ENCODE data around the gene POLD2. TPM values are rescaled to one million over a fixed set of nuclear protein-coding genes. Genes with fewer than 3 reads are reported as not detected.

POLD2 gene
- total RNA-seq, 1 donor from 2014 or later, result 215 TPM

- peaks cover 11% of the 10 kb centered on the region for H3K4me1 Mint-ChIP-seq (ENCODE audit: low read depth)
- peak within 1 kb of the TSS; percentile 79 for H3K4me3 Mint-ChIP-seq (ENCODE audit: low read depth)
- H3K36me3 Mint-ChIP-seq (ENCODE audit: low read depth), result peaks cover 3% of the 10 kb centered on the region
- H3K27me3 Mint-ChIP-seq (ENCODE audit: low read depth), result peaks cover 5% of the 10 kb centered on the region
- peak within 1 kb of the TSS; percentile 38 for H3K27ac Mint-ChIP-seq
- intact Hi-C loops (cut with micrococcal nuclease), result no loop called here
- no peak for DNase-seq (ENCODE audit: low spot score)
- H3K9me3 Mint-ChIP-seq, result no peaks in the 10 kb centered on the region
Observed at GRCh38 chr7:44103923-44104859, 19.2 kb downstream of the POLD2 start, which contains the start of gene AEBP1. AEBP1 (plus strand) TSS chr7:44104345; CDS start chr7:44104666, 321 bp downstream.

GRCh38 chr7:44103566-44103922, 19.8 kb downstream of the POLD2 start:
- Mint-ChIP-seq H3K36me3 (ENCODE audit: low read depth) (peaks cover 3% of the 10 kb centered on the region), H3K27ac (peak overlapping the region; percentile 38), H3K4me3 (ENCODE audit: low read depth) (peak overlapping the region; percentile 75), H3K4me1 (ENCODE audit: low read depth) (peaks cover 11% of the 10 kb centered on the region), H3K27me3 (ENCODE audit: low read depth) (peaks cover 5% of the 10 kb centered on the region), H3K9me3 (no peaks in the 10 kb centered on the region)
- intact Hi-C loops (cut with micrococcal nuclease), result no loop called here
- DNase-seq (ENCODE audit: low spot score), result no peak

- DNase-seq (ENCODE audit: low spot score), result no peak
- peaks cover 13% of the 10 kb centered on the region for H3K4me1 Mint-ChIP-seq (ENCODE audit: low read depth)
- H3K27me3 Mint-ChIP-seq (ENCODE audit: low read depth), result peaks cover 5% of the 10 kb centered on the region
- intact Hi-C loops (cut with micrococcal nuclease), result no loop called here
- H3K36me3 Mint-ChIP-seq (ENCODE audit: low read depth), result no peaks in the 10 kb centered on the region
- no peaks in the 10 kb centered on the region for H3K9me3 Mint-ChIP-seq
- peak overlapping the region; percentile 38 for H3K27ac Mint-ChIP-seq
- peak overlapping the region; percentile 75 for H3K4me3 Mint-ChIP-seq (ENCODE audit: low read depth)
Observed at GRCh38 chr7:44102846-44103565, 20.3 kb downstream of the POLD2 start.

GRCh38 chr7:44101966-44102845, 21.1 kb downstream of the POLD2 start:
- Mint-ChIP-seq H3K36me3 (ENCODE audit: low read depth) (no peaks in the 10 kb centered on the region), H3K4me3 (ENCODE audit: low read depth) (no peak overlapping the region), H3K27ac (no peak overlapping the region), H3K4me1 (ENCODE audit: low read depth) (peaks cover 21% of the 10 kb centered on the region), H3K9me3 (no peaks in the 10 kb centered on the region), H3K27me3 (ENCODE audit: low read depth) (peaks cover 5% of the 10 kb centered on the region)
- intact Hi-C loops (cut with micrococcal nuclease), result no loop called here
- no peak for DNase-seq (ENCODE audit: low spot score)

DNA sequence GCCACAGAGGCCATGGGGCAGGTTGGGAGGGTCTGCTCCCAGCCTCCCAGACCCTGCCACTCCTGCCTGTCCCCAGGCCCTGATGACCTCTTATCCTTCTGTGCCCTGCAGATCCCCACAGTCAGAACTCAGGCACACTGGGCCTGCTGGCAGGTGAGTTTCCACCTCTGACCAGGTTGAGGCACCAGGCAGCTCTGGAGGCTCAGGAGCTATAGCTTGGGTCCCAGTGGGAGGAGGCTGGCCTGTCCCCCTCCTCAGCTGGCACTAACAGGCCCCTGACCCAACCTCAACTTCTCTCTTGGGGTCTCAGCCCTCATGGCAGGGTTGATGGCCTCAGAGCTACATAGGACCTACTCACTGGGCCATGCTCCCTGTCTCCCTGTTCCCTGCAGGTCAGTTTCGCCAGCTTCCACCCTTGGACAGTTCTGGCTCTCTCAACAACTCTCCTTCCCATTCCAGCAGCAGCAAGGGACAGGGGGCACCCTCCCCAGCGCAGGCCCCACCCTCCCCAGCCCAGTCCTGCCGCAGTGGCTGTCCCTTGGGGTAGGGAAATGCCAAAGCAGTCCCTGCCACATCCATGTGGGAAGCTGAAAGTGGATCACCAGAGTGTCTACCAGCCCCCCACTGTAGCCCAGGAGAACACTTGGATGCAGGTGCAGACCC, 21.9 kb downstream of the POLD2 start:
- H3K4me3 Mint-ChIP-seq (ENCODE audit: low read depth), result no peak overlapping the region
- peaks cover 5% of the 10 kb centered on the region for H3K27me3 Mint-ChIP-seq (ENCODE audit: low read depth)
- H3K4me1 Mint-ChIP-seq (ENCODE audit: low read depth), result peaks cover 29% of the 10 kb centered on the region
- no peaks in the 10 kb centered on the region for H3K36me3 Mint-ChIP-seq (ENCODE audit: low read depth)
- intact Hi-C loops (cut with micrococcal nuclease), result no loop called here
- no peaks in the 10 kb centered on the region for H3K9me3 Mint-ChIP-seq
- DNase-seq (ENCODE audit: low spot score), result no peak
- no peak overlapping the region for H3K27ac Mint-ChIP-seq

GRCh38 chr7:44100458-44101302, 22.7 kb downstream of the POLD2 start:
- peaks cover 26% of the 10 kb centered on the region for H3K4me1 Mint-ChIP-seq (ENCODE audit: low read depth)
- no peak for DNase-seq (ENCODE audit: low spot score)
- no peaks in the 10 kb centered on the region for H3K9me3 Mint-ChIP-seq
- no peaks in the 10 kb centered on the region for H3K36me3 Mint-ChIP-seq (ENCODE audit: low read depth)
- no peak overlapping the region for H3K4me3 Mint-ChIP-seq (ENCODE audit: low read depth)
- peaks cover 5% of the 10 kb centered on the region for H3K27me3 Mint-ChIP-seq (ENCODE audit: low read depth)
- H3K27ac Mint-ChIP-seq, result no peak overlapping the region
- intact Hi-C loops (cut with micrococcal nuclease), result no loop called here

DNA sequence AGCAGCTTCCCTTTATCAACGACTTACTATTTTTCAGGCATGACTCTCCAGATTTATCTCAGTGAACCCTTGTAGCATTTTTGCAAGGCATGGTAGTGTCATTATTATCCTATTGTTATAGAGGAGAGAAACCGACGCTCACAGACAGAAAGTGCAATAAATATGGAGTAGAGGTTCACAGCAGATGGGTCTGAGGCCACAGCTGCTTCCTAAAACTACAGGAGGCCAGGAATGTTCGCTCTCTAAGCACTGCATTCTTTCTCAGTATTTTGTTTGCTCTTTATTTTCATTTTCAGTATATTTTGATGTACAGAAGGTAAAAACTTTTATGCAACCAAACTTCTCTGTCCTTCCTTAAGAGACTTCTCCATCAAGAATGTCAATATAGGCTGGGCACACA, 23.7 kb downstream of the POLD2 start:
- peaks cover 3% of the 10 kb centered on the region for H3K27me3 Mint-ChIP-seq (ENCODE audit: low read depth)
- no peaks in the 10 kb centered on the region for H3K36me3 Mint-ChIP-seq (ENCODE audit: low read depth)
- no peak for DNase-seq (ENCODE audit: low spot score)
- no peaks in the 10 kb centered on the region for H3K9me3 Mint-ChIP-seq
- intact Hi-C loops (cut with micrococcal nuclease), result no loop called here
- no peak overlapping the region for H3K27ac Mint-ChIP-seq
- peaks cover 24% of the 10 kb centered on the region for H3K4me1 Mint-ChIP-seq (ENCODE audit: low read depth)
- no peak overlapping the region for H3K4me3 Mint-ChIP-seq (ENCODE audit: low read depth)

GRCh38 chr7:44098092-44099068, 25.0 kb downstream of the POLD2 start:
- Mint-ChIP-seq H3K36me3 (ENCODE audit: low read depth) (no peaks in the 10 kb centered on the region), H3K4me1 (ENCODE audit: low read depth) (peaks cover 27% of the 10 kb centered on the region), H3K9me3 (no peaks in the 10 kb centered on the region), H3K27ac (peak overlapping the region; percentile 84), H3K27me3 (ENCODE audit: low read depth) (peaks cover 3% of the 10 kb centered on the region), H3K4me3 (ENCODE audit: low read depth) (no peak overlapping the region)
- intact Hi-C loops (cut with micrococcal nuclease), result no loop called here
- DNase-seq (ENCODE audit: low spot score), result no peak

DNA sequence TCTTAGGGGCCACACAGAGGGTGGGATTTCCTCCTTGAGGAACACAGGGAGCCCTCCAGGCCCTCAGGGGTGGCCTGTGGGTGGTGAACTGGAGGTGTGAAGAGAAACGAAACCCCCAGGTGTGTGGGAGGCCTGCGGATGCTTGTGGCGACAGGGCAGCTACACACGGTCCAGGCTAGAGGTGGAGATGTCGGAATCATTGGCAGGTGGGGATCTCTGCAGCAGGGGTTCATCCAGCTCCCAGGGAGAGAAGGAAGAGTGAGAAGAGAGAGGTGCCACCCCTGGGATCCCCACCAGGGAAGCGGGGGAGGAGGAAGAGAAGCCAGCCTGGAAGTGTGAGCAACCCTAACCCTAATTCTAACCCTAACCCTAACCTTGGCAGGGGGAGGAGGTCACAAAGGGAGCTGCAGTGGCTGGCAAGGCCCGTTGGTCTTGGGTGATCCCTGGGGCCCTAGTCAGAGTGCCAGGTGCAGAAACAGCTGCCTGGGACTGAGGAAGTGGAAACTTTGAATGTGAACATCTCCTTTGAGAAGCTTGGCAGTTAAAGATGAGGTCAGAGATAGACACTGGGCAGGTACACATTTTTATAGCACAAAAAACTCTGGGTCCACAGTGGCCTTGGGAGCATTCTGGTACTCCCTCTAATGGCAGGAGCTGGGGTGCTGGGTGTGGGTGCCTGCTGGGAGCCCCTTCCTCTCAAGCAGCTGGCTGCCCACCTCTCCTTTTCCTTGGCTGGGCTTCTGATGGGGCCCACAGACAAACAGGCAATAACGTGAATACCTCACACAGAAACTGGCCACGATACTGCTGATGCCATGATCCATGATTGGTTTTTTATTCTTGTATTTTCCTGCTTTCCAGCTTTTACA, 26.1 kb downstream of the POLD2 start:
- peak; percentile 48 for DNase-seq (ENCODE audit: low spot score)
- H3K4me1 Mint-ChIP-seq (ENCODE audit: low read depth), result peaks cover 30% of the 10 kb centered on the region
- intact Hi-C loops (cut with micrococcal nuclease), result no loop called here
- H3K27me3 Mint-ChIP-seq (ENCODE audit: low read depth), result no peaks in the 10 kb centered on the region
- H3K27ac Mint-ChIP-seq, result peak overlapping the region; percentile 84
- no peaks in the 10 kb centered on the region for H3K36me3 Mint-ChIP-seq (ENCODE audit: low read depth)
- H3K4me3 Mint-ChIP-seq (ENCODE audit: low read depth), result no peak overlapping the region
- H3K9me3 Mint-ChIP-seq, result no peaks in the 10 kb centered on the region

DNA sequence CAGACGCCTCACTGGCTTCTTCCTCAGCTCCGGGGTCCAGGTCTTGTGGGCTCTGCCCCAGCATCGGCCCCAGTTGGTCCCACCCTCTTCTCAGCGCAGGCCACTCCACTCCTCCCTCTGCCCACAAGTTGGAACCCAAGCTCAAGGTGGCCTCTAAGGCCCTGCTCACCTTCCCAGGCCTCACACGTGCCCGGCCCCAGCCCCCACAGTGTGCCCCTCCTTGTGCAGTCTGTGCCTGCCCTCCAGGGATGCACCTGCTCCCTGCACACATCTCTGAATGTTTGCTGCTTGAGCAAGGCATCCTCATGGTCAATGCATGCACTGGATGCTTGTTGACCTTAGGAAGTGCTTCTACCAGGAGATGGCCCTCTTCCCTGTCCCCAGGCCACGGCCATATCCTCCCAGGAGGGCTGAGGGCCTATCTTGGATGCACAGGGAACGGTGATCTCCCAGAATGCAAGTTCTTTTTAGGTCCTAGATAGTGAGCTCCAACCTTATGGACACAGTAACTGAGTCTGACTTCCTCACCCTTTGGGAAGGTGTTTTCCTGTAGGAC, 26.9 kb downstream of the POLD2 start:
- intact Hi-C loops (cut with micrococcal nuclease), result no loop called here
- no peaks in the 10 kb centered on the region for H3K36me3 Mint-ChIP-seq (ENCODE audit: low read depth)
- H3K4me3 Mint-ChIP-seq (ENCODE audit: low read depth), result no peak overlapping the region
- no peaks in the 10 kb centered on the region for H3K27me3 Mint-ChIP-seq (ENCODE audit: low read depth)
- DNase-seq (ENCODE audit: low spot score), result no peak
- no peaks in the 10 kb centered on the region for H3K9me3 Mint-ChIP-seq
- peak overlapping the region; percentile 84 for H3K27ac Mint-ChIP-seq
- H3K4me1 Mint-ChIP-seq (ENCODE audit: low read depth), result peaks cover 30% of the 10 kb centered on the region
